Epidermal melanocyte (primary cell): ENCODE results near the gene KCNA5.

Experiments used
- DNase-seq: peaks from one replicate; pipeline ENCODE4 v3.0.0; 2011; ENCODE audit warnings: low spot score; ENCODE audit not compliant: insufficient read length

The KCNA5 gene

GRCh38 chr12:5043589-5044419 is at the start of gene KCNA5:
Gene KCNA5 (plus strand): TSS chr12:5043879. CDS start chr12:5044148, 269 bp downstream.
- DNase-seq = no peak

GRCh38 chr12:4994622-4995021 is 49.1 kb upstream of the KCNA5 start:
- no peak for DNase-seq

GRCh38 chr12:4996714-4997113 is 47.0 kb upstream of the KCNA5 start:
- no peak for DNase-seq

DNA sequence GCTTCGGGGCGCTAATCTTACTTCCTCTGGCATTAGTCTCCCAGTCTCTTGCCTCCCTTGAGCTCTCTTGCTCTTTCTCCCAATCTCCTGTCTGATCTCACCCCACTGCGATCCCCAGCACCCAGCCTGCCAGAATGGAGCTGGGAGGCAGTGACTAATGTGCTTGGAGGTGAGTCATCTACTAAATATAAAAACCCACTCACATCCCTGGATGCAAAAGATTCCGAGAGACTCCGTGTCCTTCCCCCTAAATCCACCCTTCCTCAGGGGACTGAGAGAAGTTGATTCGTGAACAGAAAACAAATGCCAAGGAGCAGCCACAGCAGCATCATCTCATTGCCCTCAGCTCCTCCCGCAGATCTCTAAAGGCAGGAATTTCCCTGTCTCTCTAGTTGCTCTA is 45.7 kb upstream of the KCNA5 start:
- DNase-seq = no peak

GRCh38 chr12:5000204-5000603 is 43.5 kb upstream of the KCNA5 start:
- no peak for DNase-seq

DNA sequence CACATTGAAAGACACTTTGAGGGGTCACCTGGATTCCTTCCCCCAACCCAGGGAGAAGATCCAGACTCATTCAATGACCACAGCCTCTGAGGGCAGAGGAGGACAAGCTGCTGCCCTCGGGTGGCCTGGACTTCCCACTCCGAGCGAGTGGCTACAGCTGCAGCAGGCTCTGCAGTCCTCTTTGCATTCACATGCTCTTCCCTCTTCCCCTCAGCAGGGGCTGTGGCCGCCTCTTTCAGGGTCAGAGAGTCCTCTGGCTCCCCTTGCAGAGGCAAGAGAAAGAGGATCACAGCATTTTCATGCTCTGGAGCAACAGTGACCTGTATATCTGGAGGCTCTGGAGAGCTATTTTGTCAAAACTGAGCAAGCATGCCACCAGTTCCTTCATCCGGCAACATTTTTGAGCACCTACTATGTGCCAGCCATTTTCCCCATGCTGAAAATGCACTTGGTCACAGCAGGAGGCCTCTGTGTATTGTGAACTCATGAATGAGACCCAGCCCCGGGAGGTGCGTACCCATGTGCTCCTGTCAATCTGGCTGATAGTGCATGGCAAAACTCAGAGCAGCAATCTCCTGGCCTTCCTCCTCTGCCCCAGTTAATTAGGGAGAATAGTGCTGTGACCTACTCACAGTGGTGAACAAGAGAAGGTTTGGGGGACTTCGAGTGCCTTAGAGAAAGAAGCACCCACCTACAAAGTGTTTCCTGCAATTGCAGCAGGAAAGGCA is 42.9 kb upstream of the KCNA5 start:
- DNase-seq = no peak

GRCh38 chr12:5003025-5003666 is 40.5 kb upstream of the KCNA5 start:
- DNase-seq = peak; percentile 52

- no peak for DNase-seq
Measured at GRCh38 chr12:5008661-5009060, 35.0 kb upstream of the KCNA5 start.

DNA sequence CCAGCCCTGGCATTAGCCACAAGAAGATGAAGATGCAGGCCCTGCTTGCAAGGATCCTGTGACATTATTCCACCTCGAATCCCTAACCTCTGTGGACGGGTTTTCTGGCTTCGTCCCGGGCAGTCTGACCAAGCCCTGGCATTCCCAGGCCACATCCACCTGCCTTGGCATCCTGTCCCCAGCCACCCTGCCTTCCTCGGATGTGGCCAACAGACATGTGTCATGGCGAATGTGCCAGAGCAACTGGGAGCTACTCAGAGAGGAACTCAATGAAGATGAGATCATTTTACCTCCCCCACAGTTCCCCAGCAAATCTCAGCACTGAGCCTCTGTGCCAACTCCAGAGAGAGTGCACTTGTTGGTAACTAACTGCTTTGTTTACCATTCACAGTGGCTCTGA is 33.5 kb upstream of the KCNA5 start:
- DNase-seq = no peak

GRCh38 chr12:5012337-5012736 is 31.3 kb upstream of the KCNA5 start:
- DNase-seq = no peak

- DNase-seq = no peak
Measured at GRCh38 chr12:5013266-5013730, 30.4 kb upstream of the KCNA5 start.

DNA sequence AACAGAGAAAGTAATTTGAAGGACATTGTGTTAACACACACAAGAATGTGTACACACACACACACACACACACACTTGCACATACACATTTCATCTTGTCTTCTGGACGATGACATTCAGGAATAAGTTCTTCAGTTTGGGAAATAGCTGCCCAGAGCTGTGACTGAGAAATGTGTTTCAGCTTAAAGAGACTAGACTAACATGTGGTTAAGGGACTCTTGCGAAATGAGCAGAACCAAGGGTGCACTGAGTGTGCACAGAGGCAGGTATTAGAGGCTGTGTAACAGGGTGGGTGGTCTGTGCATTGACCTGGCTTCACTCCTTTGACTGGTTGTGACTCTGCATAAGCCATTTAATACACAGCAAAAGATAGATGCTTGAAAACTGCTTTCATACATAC is 29.4 kb upstream of the KCNA5 start:
- DNase-seq = no peak

DNA sequence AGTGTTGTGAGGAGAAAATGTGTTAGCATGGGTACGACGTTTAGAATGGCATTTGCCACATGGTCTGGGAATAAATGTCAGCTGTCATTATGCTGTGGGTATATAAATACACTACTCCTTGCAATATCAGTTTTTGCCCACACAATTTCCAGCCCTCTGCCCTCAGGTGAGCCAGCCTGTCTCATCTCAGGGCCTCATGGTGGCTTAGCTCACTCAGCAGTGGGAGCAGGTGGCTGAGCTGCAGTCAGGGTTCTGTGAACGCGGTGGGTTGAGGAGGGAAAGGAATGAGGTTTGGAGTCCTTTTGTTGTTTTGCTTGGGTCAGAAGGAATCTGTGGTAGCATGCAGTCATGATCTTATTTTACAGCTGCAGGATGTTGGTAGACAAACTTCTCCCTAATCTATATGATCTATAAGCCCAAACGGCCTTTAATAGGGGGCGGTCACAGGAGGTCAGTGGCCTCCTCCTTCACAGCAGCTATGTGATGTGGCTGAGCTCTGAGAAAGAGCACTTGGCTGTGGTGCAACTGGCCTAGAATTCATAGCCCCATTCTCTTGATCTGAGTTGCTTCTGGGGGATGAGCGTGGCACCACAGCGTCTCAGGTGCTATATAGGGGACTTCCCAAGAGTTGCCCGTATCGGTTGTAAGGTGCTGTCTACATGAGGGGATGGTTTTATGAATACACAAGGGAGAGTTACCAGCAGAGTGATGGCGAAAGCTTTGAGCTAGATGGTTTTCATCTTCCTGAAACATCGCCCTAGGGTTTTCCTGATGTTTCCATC is 27.8 kb upstream of the KCNA5 start:
- DNase-seq = no peak

DNA sequence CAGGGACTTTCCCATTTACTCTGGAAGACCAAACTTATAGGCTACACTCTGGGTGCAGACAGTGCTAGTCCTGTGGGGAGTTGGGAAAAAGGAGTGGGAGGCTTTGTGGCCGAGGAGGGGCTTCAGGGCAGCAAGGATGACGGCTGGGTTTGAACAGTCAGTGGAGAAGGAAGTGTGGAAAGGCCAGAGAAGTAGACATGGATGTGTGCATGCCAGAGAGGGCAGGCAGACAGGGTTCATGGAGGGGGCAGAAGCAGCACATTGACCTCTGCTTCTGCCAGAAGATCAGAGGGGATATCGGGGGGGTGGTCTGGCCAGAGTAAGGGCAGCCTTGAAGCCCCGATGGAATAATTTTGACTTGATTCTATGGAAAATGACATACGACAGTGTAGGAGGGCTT is 27.2 kb upstream of the KCNA5 start:
- no peak for DNase-seq

GRCh38 chr12:5017638-5018348 is 25.9 kb upstream of the KCNA5 start:
- no peak for DNase-seq

DNA sequence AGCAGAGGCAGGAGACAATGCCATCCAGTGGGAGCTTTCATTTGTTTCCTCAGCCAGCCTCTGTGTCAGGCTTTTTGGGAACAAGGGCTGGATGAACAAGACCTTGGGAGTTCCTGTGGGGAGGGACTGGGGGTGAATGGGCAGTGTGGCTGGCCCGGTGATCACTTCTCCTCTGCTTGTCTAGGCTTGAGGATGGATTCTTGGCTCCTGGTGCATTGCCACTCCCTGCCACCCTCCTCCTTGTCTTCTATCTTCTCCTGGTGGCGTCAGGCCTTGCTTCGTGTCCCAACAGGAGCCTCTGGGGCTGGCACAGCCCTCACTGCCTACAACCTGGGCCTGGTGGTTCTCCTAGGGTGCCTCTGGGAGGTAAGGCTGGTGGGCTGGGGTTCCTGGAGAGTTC is 25.0 kb upstream of the KCNA5 start:
- DNase-seq = no peak

DNA sequence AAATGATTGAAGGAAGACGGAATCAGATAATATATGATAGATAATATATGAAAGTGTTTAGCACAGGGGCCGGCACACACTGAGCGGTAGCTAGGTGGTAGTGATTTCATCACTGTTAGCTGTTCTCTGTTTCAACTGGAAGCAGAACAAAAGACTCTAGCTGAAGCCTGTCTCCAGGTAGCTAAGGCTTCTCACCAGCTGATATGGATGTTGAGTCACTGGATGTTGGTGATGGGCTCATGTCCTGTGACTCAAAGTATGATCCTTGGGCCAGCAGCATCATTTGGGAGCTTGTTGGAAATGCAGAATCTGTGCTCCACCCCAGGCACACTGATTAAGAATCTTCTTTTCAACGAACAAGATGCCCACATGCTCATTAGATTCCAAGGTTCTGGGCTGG is 21.7 kb upstream of the KCNA5 start:
- no peak for DNase-seq

DNA sequence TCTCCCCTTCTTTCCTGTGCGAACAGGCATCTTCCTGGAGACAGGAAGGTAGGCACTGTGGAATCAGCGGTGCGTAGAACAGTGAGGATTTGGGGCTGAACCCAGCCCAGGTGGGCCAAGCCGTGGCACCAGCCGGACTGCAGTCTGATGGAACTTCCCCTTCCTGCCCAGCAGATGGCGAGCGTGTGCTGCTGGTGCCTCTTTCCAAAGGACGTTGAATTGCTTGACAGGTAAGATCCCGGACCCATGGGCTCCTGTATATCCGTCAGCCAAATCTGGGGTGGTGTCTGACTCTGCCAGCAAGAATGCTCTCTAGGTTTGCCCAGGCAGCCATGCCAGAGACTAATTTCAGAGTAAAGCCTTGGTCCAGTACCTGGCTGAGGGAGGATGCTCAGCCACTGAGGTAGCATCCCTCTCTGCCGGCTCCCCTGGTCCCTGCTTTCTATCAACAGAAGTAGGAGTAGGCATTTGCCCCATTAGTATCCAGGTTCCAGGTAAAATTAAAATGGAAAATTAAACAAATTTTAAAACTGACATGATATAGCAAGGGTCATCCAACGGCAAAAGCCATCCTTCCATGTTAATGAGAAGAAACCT is 21.1 kb upstream of the KCNA5 start:
- peak; percentile 63 for DNase-seq

GRCh38 chr12:5023842-5024241 is 19.8 kb upstream of the KCNA5 start:
- DNase-seq = no peak

DNA sequence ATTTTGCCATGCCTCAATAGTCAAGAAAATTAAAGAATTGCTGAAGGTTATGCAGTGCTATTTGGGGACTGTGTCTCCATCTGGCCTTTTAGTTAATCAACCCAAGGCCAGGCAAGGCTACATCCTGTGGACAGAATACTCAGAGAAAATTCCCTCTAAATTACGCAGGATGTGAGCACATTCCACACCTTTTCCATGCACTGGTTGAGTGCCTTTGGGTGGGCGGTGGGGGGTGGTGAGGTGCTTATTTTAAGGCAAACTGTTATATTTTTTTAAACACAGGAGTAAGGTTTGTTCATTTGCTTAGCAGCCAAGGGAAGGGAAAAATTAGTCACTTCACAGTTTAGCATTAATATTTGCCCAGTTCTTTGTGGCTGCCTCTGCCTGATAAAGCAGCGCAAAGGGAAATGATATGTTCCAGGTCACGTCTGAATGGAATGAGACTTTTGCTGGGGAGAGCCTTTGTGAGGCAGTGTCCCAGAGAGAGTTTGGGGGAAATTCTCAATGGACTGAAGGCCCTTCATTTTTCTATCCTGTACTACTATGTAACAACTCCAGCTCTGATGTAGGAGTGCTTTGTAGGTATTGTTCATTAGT is 17.2 kb upstream of the KCNA5 start:
- DNase-seq = no peak
